ENCODE measurements around the gene OSM. TPM values are rescaled to one million over a fixed set of nuclear protein-coding genes. Genes with fewer than 3 reads are reported as not detected.

The OSM gene
- total RNA-seq = 8.0 TPM
- long read RNA-seq, transcript OSM-201 (3 exons, 1,854 nt) = major isoform, 47 of 59 reads
- long read RNA-seq, transcript OSM-203 (2 exons, 464 nt) = minor isoform, 6 of 59 reads
- long read RNA-seq, partial matches to known transcripts = 2 of 59 reads
- long read RNA-seq, other reads (novel, unspliced or antisense) = 4 of 59 reads

DNA sequence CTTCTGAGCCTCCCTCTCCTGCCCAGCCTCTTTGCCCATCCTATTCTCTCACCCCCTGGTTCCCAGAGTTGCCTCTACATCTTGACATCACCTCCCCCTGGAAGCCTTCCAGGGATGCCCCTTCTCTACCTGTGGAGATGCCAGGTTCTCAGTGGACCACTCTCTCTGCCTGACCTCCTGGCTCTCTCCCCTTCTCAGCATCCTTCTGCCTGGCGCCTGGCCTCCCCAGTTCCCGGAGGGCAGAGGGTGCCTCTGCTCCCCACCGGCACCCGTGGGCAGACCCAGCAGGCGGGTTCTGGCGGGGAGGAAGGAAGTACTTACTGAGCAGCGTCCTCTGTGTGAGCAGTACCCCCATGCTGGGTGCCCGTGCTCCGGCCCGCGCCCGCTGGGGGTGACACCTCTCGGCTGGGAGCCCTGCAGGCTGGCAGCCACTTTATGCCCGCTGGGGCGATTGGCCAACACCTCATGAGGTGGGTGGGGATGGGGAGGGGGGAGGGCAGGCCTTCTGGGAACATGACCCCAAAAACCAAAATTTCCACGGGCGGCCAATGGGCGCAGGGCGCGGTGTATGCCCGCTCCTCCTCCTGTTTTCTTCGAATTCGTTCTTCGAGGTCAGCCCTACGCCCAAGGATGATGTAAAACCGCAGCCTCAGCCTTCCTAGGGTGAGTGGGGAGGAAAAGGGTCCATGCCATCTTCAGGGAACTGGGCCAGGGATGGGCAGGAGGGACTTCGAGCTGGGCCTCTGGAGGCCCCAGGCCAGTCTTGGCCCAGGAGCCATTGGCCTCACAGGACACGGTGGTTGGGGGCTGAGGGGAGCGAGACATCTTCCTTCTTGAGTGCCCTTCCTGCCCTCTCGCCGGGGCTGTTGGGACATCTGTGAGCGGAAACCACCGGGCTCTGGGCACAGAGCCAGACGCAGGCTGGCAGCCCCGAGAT, at the start of gene OSM:
TSS of gene OSM (minus strand) at position 407 of the 937 bp plus-strand sequence. CDS start at position 355, 52 bp downstream.
- DNase-seq (ENCODE audit: low spot score) = no peak

DNA sequence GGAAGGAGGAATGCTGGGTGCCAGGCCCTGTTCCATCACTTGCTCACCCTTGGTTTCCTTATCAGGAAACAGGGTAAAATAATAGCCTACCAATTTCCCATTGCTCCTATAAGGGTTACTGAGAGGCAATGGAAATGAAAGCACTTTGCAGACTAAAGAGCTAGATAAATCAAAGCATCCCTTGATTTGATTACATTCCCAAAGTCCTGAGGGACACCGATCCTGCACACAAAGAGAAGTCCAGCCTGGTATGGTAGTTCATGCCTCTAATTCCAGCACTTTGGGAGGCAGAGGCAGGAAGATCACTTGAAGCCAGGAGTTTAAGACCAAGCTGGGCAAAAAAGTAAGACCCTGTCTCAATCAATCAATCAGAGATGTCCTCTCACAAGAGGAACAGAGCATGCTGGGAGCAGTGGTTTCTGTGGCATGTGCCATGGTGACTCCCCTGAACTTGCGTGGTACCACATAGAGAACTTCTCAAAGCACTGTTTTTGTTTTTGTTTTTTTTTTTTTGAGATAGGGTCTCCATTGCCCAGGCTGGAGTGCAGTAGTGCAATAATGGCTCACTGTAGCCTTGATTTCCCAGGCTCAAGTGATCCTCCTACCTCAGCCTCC, 49.4 kb upstream of the OSM start:
- DNase-seq (ENCODE audit: low spot score) = no peak

DNA sequence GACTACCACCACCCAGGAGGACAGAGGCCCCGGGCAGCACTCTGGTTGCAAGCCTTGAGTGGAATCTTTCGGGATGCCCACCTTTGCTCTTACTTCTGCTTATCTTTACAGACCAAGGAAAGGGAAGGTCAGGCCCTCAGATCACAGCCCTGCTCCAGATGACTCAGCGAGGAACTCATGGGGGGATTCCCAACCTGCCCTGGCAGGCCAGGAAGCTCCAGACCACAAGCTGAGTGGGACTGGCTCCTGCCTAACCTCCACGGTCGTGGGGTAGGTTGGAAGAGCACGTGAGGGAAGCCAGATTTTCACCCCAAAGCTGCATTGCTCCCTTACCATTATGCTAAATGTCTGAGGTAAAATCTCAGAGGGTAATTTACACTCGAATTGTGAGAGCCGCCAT, 48.3 kb upstream of the OSM start:
- DNase-seq (ENCODE audit: low spot score) = no peak

DNA sequence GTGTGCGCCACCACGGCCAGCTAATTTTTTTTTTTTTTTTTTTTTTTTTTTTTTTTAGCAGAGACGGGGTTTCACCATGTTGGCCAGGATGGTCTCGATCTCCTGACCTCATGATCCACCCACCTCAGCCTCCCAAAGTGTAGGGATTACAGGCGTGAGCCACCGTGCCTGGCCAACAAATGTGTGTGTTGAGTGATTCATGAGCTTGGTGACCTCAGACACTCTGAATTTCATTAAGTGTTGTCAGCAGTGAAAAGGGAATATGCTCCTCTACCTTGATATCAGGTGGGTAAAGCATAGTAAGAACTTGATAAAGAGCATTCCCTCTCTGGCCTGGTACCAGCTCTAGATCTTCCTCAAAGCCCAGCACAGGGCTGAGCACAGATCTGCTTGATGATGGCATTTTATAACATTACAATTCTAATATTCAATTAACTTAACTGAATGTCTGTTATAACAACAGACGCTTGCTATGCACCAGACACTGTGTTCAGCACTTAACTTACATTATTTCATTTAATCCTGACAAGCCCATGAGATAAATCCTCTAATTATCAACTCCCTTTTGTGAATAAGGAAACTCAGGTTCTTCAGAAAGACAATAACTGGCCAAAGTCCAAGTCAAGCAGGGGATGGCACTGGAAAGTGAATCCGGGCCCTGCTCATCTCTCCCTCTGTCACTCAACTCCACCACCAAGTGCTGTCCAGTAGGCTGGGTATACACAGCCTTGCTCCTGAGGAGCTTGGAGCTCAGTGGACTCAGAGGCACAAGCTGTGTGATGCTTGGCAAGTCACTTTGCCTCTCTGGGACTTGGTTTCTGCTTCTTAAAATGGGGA, 47.1 kb upstream of the OSM start:
- DNase-seq (ENCODE audit: low spot score) = no peak

DNA sequence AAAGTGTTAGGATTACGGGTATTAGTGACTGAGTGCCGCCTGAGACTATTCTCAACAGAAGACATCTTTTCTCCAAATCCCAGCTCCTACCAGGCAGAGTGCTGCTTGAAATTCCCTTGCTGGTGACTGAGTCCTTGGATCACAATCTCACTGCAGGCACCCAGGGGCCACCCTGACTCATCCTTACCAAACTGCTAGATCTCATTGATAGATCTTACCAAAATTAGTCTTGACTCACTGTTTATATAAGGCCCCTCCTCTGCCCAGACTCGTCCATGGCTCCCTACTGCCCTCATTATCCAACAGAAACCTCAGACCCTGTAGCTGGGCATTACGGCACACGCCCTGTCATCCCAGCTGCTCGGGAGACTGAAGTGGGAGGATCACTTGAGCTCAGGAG, 45.4 kb upstream of the OSM start:
- no peak for DNase-seq (ENCODE audit: low spot score)

DNA sequence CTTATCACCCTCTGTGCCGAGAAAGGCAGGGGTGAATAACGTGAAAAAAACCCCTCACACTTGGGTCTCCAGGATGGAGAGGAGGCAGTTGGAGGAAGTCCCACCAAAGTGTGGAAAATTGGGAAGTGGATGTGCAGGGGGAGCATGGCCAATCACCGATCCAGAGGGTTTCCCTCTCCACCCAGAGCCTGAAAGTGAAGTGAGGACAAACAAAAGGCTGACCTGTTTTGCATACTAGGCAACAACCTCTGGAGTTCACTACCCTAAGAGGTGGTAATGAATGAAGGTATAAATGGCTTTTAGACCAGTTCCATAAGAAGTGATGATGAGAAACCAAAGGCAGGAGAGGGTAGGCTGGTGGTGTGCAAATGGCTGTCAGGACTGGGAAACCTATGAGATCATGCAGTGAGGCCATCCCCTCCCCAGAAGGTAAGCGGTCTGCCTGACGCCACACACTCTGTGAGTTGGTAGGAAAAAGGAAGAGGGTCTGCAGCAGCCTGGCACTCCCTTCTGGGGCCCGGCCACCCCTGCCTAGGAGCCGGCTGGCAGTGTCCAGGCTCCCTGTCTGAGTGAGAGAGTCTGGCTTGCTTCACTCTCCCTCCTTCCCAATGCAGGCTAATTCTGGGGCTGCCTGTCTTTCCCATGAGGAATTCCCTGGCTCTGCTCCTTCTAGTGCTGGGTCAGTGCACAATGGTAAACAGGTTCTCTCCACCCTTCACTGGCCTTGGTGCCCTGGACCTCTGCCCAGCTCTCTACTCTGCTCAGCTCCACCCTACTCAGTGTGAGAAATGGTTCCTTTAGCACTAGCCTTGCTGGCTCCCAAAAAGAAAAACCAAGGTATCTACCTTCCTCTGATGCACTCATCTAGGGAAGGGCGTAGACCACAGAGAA, 44.5 kb upstream of the OSM start:
- no peak for DNase-seq (ENCODE audit: low spot score)

DNA sequence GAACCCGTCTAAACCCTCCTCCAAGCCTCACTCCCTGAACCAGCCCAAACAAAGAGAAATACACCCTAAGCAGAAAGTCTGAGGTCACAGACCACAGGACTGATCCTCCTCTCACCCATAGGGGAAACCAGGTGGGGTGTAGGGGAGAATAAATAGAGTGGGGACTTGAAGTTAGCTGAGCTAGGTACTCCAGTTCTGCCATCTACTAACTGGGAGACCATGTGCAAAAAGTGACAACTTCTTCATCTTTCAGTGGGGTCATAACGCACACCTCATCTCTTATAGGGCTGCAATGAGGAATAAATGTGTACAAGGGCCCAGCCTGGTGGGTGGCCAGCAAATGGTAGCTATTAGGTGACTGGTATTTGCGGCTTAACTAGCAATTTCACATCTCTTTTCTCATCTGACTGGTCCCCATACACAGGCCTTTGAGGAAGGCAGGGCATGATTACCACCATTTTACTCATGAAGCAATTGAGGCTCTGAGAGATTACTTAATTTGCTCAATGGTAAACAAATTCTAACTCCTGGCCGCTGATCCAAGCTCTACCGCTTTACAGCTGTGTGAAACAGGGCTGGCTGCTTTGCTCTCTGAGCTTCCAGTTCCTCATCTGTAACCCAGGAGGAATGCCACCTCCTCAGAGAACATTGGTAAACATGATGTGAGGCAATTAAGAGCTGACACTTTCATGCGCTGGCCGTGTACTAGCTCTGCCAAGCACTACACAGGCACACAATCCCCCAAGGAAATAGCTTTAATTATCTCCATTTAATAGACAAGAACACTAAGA, 43.5 kb upstream of the OSM start:
- no peak for DNase-seq (ENCODE audit: low spot score)

DNA sequence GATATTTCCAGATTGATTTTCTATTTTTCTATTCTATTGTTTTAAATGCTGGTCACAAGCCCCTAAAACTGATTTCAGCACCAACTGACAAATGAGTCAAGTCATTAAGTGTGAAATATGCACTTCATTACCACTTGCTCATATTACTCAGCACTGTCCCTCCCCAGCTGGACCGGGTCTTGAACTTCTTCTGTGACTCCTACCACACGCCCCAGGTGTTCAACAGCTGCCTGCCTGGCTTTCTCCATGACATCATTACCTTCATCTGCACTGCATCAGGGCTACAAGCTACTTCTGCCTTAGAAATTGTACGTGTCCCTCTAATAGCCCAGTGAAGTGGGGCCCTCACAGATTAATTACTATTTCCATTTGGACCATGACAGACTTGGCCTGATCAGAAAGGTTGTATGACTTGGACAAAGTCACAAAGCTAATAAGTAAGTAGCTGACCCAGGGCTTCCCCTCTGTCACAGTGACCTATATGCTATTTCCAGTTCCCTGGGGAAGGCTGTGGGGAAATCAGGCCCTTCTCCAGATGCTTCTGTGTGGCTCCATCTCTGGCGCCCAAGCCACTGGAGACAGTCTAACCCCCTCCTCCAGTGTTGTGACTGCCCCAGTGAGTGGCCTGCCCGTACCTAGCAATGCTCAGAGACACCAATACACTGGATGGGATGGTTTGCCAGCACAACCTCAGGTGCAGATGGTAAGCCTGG, 42.0 kb upstream of the OSM start:
- DNase-seq (ENCODE audit: low spot score) = no peak

DNA sequence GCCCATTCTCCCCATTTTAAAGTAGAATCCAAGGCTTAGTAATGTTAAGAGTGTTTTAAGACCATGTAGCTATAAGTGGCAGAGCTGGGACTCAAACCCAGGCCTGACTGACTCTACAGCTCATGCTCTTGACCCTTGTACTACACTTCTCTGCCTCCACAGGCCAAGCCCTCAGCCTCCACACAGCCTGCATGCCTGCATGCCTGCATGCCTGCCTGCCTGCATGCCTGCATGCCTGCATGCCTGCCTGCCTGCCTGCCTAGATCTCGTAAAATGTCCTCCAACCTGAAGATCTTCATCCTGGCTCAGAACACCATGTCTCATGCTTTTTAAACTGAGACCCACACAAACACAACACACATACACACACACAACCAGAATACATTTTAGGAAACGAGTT, 41.4 kb upstream of the OSM start:
- DNase-seq (ENCODE audit: low spot score) = no peak

DNA sequence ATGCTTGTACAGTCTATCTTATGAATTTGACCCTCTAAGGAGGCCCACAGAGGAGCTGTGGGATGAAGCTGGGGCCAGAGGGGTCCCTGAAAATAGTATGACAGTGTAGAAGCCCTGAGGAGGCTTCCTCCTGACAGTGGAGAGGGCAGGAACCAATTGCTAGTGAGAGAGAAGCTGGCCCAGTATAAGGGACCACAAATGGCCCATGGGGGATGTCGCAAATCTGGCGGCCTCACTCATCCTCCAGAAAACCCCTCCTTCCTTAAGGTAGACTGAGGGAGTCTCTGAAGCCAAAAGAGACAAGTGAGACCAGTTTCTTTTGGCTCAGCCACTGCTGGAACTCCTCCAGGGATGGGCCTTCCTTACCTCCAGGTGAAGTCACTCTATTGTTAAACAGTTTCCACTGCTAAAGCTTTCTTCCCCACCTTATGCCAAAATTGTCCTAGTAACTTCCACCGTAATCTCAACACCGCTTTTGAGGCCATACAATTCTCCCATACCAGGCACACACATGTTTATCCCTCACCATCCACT, 40.5 kb upstream of the OSM start:
- DNase-seq (ENCODE audit: low spot score) = no peak

DNA sequence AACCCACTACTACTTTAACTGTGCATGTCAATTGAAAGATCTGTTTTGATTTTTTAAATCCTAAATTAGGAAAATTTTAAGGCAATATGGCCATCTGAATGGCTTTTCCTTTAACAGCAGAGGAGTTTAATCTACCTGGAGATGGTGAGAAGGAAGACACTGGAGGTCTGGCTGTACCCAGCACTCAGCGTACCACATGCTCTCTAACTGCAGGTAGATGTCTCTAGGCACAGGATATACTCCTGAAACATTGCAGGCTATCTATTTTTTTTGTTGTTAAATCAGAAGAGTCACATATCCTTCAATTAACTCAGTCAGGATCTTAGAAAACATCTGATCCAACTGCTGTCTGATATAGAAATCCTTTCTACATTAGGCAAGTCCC, 40.0 kb upstream of the OSM start:
- DNase-seq (ENCODE audit: low spot score) = no peak

DNA sequence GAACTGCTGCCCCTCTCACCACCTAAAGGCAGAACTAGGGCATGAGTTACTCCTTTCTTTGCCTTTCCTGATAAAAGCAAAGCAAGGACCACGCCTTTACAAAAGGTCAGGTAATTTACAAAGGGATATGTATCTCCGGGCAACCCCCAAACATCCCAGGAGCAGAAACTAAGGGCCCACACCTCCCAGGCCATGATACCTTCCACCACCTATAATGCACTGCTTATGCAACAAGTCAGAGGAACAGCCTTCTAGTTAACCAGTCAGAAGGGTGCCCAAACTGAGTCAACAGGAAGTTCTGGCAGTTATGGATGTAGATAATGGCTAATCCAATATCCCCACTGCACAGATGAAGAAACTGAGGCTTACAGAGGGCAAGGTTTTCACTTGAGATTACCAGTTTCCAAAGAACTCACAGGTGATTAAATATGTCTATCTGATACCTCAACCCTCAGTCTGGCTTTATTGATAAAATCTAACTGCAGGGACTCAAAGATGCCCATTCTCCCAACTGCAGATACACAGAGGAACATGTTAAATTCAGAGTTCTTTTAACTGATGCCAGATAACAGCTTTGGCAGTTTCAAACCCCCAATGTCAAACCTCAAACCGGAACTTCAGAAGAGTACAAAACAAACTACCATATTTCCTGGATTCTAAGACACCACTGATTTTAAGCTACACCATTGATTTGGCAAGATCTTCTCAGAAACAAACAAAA, 39.4 kb upstream of the OSM start:
- DNase-seq (ENCODE audit: low spot score) = no peak

DNA sequence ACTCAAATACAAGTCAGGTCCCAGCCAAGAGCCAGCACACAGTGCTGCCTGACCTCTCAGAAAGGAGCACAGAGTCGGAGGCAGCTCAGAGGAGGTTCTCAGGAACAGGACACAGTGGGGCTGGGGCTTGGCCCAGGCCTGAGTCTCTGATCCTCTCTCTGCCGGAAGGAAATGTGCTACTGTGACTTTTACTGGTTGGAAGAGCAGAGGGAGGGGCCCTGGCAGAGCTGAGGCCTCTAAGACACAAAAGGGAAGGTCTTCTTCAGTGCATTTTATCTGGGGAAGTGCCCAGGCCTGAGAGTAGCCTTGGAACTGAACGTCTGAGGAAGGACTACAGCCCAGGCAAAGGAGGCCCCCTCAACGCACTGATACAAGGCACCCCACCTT, 38.9 kb upstream of the OSM start:
- DNase-seq (ENCODE audit: low spot score) = no peak

DNA sequence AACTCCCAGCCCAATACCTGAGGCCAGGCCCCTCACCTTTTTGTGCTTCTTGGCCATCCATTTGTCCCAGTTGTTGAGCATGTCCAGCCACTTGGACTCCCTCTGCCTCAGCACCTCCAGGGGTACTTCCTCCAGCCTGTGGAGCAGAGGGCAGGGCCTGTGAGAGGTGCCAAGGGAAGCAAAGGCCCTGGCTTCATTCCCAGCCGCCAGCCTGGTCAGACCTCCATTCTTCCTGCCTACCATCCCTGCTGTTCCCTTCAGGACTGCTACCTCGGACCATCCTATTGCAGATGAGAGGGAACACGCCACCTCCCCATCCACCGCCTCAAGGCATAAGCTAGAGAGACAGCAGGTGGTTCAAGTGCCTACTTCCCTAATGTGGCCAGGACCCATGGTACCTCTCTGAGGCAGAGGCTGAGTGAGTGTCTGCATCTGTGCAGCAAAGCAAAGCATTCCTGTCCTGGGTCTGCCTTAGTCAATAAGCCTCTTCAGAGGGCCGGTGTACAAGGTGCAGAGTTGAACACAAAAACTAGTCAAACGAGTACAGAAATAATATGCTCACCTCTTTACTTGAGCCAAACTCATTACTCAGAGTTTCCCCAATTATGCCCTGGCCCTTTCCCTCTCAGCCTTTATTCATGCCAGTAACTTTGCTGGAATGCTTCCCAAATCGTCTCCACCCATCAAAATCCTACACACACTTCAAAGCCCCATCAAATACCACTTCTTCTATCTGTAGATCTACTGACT, 38.0 kb upstream of the OSM start:
- no peak for DNase-seq (ENCODE audit: low spot score)

DNA sequence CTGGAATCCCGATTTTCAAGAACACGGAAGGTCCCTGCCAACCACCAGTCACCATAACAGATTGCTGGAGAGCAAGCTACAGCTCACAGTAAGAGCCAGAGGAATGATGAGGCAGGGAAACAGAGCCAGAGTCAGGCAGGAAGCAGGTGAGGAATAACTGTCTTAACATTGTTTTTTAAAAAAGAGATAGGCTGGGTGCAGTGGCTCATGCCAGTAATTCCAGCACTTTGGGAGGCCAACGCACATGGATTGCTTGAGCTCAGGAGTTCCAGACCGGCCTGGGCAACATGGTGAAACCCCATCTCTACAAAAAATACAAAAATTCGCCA, 36.1 kb upstream of the OSM start:
- no peak for DNase-seq (ENCODE audit: low spot score)

DNA sequence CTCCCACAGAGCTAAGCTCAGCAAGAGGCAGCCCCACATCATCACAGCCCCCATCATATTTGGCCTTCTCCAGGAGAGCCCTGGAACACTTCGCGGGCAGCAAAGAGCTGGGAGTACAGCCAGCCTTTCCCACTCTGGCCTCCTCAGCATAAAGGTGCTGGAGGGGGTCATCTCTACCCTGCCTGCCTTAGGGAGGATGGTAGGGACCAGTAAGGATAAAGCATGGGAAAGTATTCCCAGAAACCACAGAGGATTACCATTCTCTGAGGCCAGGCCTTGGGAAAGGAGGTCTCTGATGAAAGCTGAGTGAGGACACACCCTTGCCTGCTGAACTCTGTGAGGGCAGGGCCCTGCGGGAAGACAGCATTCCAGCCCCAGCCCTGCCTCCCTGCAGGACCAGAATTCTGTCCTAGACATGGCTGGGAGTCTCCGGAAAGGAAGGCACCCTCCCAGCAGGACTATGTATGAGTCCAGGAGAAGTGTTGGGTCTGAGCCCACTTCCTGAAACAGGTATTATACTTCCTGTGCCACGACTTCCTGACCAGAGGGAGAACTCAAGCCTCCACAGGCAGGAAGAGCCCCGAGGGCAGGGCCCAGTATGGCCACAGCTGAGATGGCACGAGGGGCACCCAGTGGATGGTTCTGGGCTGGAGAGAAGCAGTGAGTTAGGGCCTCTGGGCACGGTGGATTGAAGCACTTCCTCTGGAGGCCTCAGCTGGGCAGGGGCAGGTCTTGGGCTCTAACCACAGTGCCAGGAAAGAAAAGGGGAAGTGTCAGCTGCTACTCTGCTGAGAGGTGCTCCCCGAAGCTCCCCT, 35.6 kb upstream of the OSM start:
- no peak for DNase-seq (ENCODE audit: low spot score)

DNA sequence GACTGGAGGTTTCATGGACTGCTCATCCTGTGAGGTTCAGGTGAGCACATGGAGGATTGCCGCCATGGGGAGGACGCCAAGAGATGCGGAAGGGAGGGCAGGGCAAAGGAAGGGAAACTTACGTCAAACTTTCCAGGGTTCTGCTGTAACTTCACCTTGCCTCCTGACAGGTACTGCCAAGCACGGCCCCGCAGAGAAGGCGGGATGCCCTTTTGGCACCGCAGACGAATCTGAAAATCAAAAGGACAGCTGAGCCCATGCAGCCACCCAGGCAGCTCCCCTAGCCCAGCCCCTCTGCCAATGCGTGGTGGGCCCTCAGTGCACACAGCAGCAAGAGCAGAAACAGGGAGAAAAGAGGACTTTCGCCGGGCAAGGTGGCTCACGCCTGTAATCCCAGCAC, 32.7 kb upstream of the OSM start:
- DNase-seq (ENCODE audit: low spot score) = no peak

All from mesenteric fat pad (tissue), 1 donor.